Measurements from ENCODE around the gene MMP2.

GRCh38 chr16:55526441-55526840 is 47.4 kb downstream of the MMP2 start:
- no peak for TF ChIP-seq SP1 (CRISPR knock-in tag; conservative IDR thresholded peaks at IDR 0.05)
- TF ChIP-seq CTCF (IDR thresholded peaks at IDR 0.05), result no peak
- no peak for TF ChIP-seq TP53 (CRISPR knock-in tag; IDR thresholded peaks at IDR 0.05)
- TF ChIP-seq CBFB (CRISPR knock-in tag; IDR thresholded peaks at IDR 0.05; ENCODE audit: low read depth), result no peak
- TF ChIP-seq FOXP1 (CRISPR knock-in tag; IDR thresholded peaks at IDR 0.05; ENCODE audit: borderline replicate concordance), result no peak
- no peak for TF ChIP-seq TEAD4 (CRISPR knock-in tag; IDR thresholded peaks at IDR 0.05)
- TF ChIP-seq FOXK1 (CRISPR knock-in tag; IDR thresholded peaks at IDR 0.05), result no peak
- TF ChIP-seq SMAD3 (CRISPR knock-in tag; IDR thresholded peaks at IDR 0.05; ENCODE audit: borderline replicate concordance), result no peak
- TF ChIP-seq, protein P1, sequence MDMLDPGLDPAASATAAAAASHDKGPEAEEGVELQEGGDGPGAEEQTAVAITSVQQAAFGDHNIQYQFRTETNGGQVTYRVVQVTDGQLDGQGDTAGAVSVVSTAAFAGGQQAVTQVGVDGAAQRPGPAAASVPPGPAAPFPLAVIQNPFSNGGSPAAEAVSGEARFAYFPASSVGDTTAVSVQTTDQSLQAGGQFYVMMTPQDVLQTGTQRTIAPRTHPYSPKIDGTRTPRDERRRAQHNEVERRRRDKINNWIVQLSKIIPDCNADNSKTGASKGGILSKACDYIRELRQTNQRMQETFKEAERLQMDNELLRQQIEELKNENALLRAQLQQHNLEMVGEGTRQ (CRISPR knock-in tag; IDR thresholded peaks at IDR 0.05), result no peak
- no peak for TF ChIP-seq ZNF263 (CRISPR knock-in tag; IDR thresholded peaks at IDR 0.05; ENCODE audit: low read depth)
- no peak for TF ChIP-seq NFYB (CRISPR knock-in tag; conservative IDR thresholded peaks at IDR 0.05; ENCODE audit: low read depth)
- TF ChIP-seq NR3C1 (CRISPR knock-in tag; conservative IDR thresholded peaks at IDR 0.05; ENCODE audit: low read depth), result no peak
- TF ChIP-seq, protein P2, sequence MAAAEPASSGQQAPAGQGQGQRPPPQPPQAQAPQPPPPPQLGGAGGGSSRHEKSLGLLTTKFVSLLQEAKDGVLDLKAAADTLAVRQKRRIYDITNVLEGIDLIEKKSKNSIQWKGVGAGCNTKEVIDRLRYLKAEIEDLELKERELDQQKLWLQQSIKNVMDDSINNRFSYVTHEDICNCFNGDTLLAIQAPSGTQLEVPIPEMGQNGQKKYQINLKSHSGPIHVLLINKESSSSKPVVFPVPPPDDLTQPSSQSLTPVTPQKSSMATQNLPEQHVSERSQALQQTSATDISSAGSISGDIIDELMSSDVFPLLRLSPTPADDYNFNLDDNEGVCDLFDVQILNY (CRISPR knock-in tag; IDR thresholded peaks at IDR 0.05), result no peak
- TF ChIP-seq, protein P3, sequence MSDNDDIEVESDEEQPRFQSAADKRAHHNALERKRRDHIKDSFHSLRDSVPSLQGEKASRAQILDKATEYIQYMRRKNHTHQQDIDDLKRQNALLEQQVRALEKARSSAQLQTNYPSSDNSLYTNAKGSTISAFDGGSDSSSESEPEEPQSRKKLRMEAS (CRISPR knock-in tag; IDR thresholded peaks at IDR 0.05), result no peak

Measured in WTC11 (cell line).